Chondrocyte (in vitro differentiated cells): Measurements from ENCODE around the gene ITSN1. TPM values are rescaled to one million over a fixed set of nuclear protein-coding genes. Genes with fewer than 3 reads are reported as not detected.
A peak's percentile ranks its signal among the peaks of the same experiment; 100 is the strongest.

Experiments used
- DNase-seq: peaks from one replicate; pipeline ENCODE4 v3.0.0; 2021; ENCODE audit warnings: mixed read lengths, low spot score
- H3K27ac Mint-ChIP-seq: one replicate; pipeline ENCODE4 v1.8.0; 2021; ENCODE audit warnings: mild to moderate bottlenecking, moderate library complexity, mixed read lengths; ENCODE audit not compliant: unreplicated experiment
- H3K27me3 Mint-ChIP-seq: 2 replicates; pipeline ENCODE4 v1.8.0; 2021; ENCODE audit warnings: low read depth, mixed read lengths
- H3K36me3 Mint-ChIP-seq: 2 replicates; pipeline ENCODE4 v1.8.0; 2021; ENCODE audit warnings: low read depth, mixed read lengths
- H3K4me1 Mint-ChIP-seq: 2 replicates; pipeline ENCODE4 v1.8.0; 2021; ENCODE audit warnings: low read depth, mild to moderate bottlenecking, mixed read lengths
- H3K4me3 Mint-ChIP-seq: one replicate; pipeline ENCODE4 v1.8.0; 2021; ENCODE audit warnings: mild to moderate bottlenecking, moderate library complexity, mixed read lengths; ENCODE audit not compliant: unreplicated experiment
- H3K9me3 Mint-ChIP-seq: 2 replicates; pipeline ENCODE4 v1.8.0; 2021; ENCODE audit warnings: low read depth, mixed read lengths
- CTCF ChIP-seq: fragments of 200-600 bp; sonication (generic); IDR thresholded peaks from 2 replicates; pipeline ENCODE4 v1.5.0; 2021; ENCODE audit warnings: antibody characterized with exemption, mild to moderate bottlenecking, moderate library complexity
- total RNA-seq: library from RNA; stranded (reverse); gene quantifications from 3 replicates; pipeline ENCODE4 v1.2.1, GENCODE V29; 2021

Gene ITSN1
- total RNA-seq, 1 donor from 2014 or later, result 29.8 TPM

- H3K4me3 Mint-ChIP-seq, result no peak overlapping the region
- H3K27ac Mint-ChIP-seq, result no peak overlapping the region
- H3K4me1 Mint-ChIP-seq, result peaks cover 35% of the 10 kb centered on the region
- DNase-seq, result peak; percentile 55
- TF ChIP-seq CTCF, result no peak
- H3K27me3 Mint-ChIP-seq, result no peaks in the 10 kb centered on the region
- no peaks in the 10 kb centered on the region for H3K9me3 Mint-ChIP-seq
- H3K36me3 Mint-ChIP-seq, result peaks cover 21% of the 10 kb centered on the region
These were observed 196.9 kb downstream of the ITSN1 start for GRCh38 chr21:33839167-33839716.

GRCh38 chr21:33839806-33840205 lies 197.5 kb downstream of the ITSN1 start:
- no peak for TF ChIP-seq CTCF
- Mint-ChIP-seq H3K9me3 (no peaks in the 10 kb centered on the region), H3K27me3 (no peaks in the 10 kb centered on the region), H3K36me3 (peaks cover 20% of the 10 kb centered on the region), H3K27ac (no peak overlapping the region), H3K4me3 (no peak overlapping the region), H3K4me1 (peaks cover 35% of the 10 kb centered on the region)
- DNase-seq, result no peak

GRCh38 chr21:33840771-33841170 lies 198.5 kb downstream of the ITSN1 start:
- H3K4me3 Mint-ChIP-seq, result no peak overlapping the region
- no peak for TF ChIP-seq CTCF
- H3K27ac Mint-ChIP-seq, result no peak overlapping the region
- peaks cover 29% of the 10 kb centered on the region for H3K4me1 Mint-ChIP-seq
- no peaks in the 10 kb centered on the region for H3K27me3 Mint-ChIP-seq
- DNase-seq, result no peak
- no peaks in the 10 kb centered on the region for H3K9me3 Mint-ChIP-seq
- peaks cover 19% of the 10 kb centered on the region for H3K36me3 Mint-ChIP-seq

GRCh38 chr21:33841561-33841960 lies 199.3 kb downstream of the ITSN1 start:
- H3K36me3 Mint-ChIP-seq, result peaks cover 21% of the 10 kb centered on the region
- no peak overlapping the region for H3K27ac Mint-ChIP-seq
- no peak for TF ChIP-seq CTCF
- no peak for DNase-seq
- no peaks in the 10 kb centered on the region for H3K27me3 Mint-ChIP-seq
- H3K9me3 Mint-ChIP-seq, result peaks cover 6% of the 10 kb centered on the region
- H3K4me3 Mint-ChIP-seq, result no peak overlapping the region
- peaks cover 29% of the 10 kb centered on the region for H3K4me1 Mint-ChIP-seq

GRCh38 chr21:33843216-33843615 lies 200.9 kb downstream of the ITSN1 start:
- Mint-ChIP-seq H3K27ac (no peak overlapping the region), H3K4me3 (no peak overlapping the region), H3K27me3 (no peaks in the 10 kb centered on the region), H3K4me1 (peaks cover 29% of the 10 kb centered on the region), H3K36me3 (peaks cover 17% of the 10 kb centered on the region), H3K9me3 (peaks cover 6% of the 10 kb centered on the region)
- no peak for DNase-seq
- TF ChIP-seq CTCF, result no peak
